HepG2 (cell line): ENCODE measurements around the gene NSD1. TPM values are rescaled to one million over a fixed set of nuclear protein-coding genes. Genes with fewer than 3 reads are reported as not detected.

Experiments
- ATF7-NPFF ChIP-seq: sonication (generic); formaldehyde crosslinking; IDR thresholded peaks from 2 replicates; pipeline ENCODE4 v1.8.1; 2023; ENCODE audit warnings: mild to moderate bottlenecking, low read depth, missing genetic modification reagents, moderate library complexity
- IRF2 ChIP-seq: IDR thresholded peaks from 2 replicates; pipeline ENCODE4 v1.6.1; 2018; ENCODE audit warnings: missing genetic modification reagents, missing compliant biosample characterization
- RFXAP ChIP-seq: sonication (generic); formaldehyde crosslinking; IDR thresholded peaks from 2 replicates; pipeline ENCODE4 v1.4.0; 2020; ENCODE audit warnings: missing genetic modification reagents, borderline replicate concordance
- TBX3 ChIP-seq: fragments of 450-650 bp; IDR thresholded peaks from 2 replicates; pipeline ENCODE4 v1.6.1; 2017; ENCODE audit warnings: antibody characterized with exemption, mild to moderate bottlenecking, inconsistent platforms, borderline replicate concordance
- TCF7 ChIP-seq: sonication (generic); IDR thresholded peaks from 2 replicates; pipeline ENCODE4 v1.6.1; 2016; ENCODE audit warnings: antibody characterized with exemption, low read depth
- ZFP1 ChIP-seq: IDR thresholded peaks from 2 replicates; pipeline ENCODE4 v1.6.1; 2016
- ZNF317 ChIP-seq: sonication (generic); formaldehyde crosslinking; IDR thresholded peaks from 2 replicates; pipeline ENCODE4 v1.5.0; 2020; ENCODE audit warnings: mild to moderate bottlenecking, missing genetic modification reagents
- polyA plus RNA-seq, 8 experiments: library from polyadenylated mRNA; depleted of rRNA in 3 of 8; stranded (reverse) in 7 of 8; unstranded in 1 of 8; fragments of >200 nt; fragmentation: Illumina TruSeq in 4 of 8; extraction: Trizol in 4 of 8; gene quantifications; 2 replicates each; pipeline versions ENCODE4 v1.2.1 to v1.2.3, GENCODE V29; 2011 to 2016; ENCODE audit warnings: low read depth in 4 of 8, missing spikeins in 1 of 8, mixed read lengths in 1 of 8; ENCODE audit not compliant: insufficient read depth in 1 of 8
- total RNA-seq, 5 experiments: library from RNA; depleted of rRNA; stranded (reverse); fragments of >200 nt; fragmentation: Illumina TruSeq; extraction: Trizol; gene quantifications; 2 replicates each; pipeline ENCODE4 v1.2.3, GENCODE V29; 2016; ENCODE audit warnings: low read depth in 1 of 5
- TF ChIP-seq, protein P1 (sequence below), 2 experiments: sonication (generic) in 1 of 2; formaldehyde crosslinking in 1 of 2; IDR thresholded peaks; 2 replicates each; pipeline versions ENCODE4 v1.6.1 to v1.9.0; 2014 to 2022; ENCODE audit warnings: antibody characterized with exemption in 1 of 2, borderline replicate concordance in 1 of 2, inconsistent platforms in 1 of 2, low read depth in 1 of 2, missing genetic modification reagents in 1 of 2
- TF ChIP-seq, protein P2 (sequence below): sonication (generic); formaldehyde crosslinking; IDR thresholded peaks from 2 replicates; pipeline ENCODE4 v1.5.1; 2020; ENCODE audit warnings: mild to moderate bottlenecking, missing genetic modification reagents
- TF ChIP-seq, protein P3 (sequence below): sonication (generic); formaldehyde crosslinking; IDR thresholded peaks from 2 replicates; pipeline ENCODE4 v1.4.0; 2020; ENCODE audit warnings: missing genetic modification reagents, borderline replicate concordance

Gene NSD1
- total and polyA plus RNA-seq, 2 of the 13 experiments (the other 11 are each of a cell fraction or from before 2014, with no cell fraction given), result 0.01 to 0.09 TPM

DNA sequence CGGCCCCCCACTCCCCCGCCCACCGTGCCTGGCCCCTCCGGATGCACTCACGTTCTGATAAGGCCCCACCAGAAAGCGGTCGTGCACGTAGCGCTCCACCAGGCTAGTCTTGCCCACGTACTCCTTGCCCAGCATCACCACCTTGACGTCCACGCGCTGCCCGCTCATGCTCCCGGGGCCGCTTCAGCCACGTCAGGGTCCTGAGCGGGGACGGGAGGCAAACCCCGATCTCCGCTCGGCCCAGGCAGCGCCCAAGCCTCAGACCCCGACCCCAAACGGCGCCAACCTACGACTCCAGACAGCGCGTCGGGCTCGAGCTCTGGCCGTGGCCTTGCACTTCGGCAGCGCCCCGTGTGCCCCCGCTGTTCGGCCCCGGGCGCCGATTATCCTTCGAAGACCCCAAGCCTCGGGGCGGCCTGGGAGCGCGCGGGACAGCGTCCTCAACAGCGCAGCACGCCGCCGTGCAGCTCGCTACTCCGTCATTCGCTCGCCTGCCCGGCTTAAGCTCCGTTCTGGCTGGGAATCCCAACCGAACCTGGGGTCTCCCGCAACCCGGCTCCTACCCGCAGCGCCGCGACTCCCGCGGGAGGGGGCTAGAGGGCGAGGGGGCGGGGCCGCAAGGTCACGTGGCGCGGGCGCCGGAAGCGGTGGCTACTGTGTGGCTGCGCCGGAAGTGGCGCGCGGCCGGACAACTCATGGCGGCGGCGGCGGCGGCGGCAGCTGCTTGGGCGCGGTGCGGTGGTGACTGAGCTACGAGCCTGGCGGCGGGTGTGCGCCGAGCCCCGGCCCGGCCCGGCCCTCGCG is 169.8 kb downstream of the NSD1 start, which contains the start of the genes PRELID1 and RAB24 (continued):
- TF ChIP-seq, protein P1, sequence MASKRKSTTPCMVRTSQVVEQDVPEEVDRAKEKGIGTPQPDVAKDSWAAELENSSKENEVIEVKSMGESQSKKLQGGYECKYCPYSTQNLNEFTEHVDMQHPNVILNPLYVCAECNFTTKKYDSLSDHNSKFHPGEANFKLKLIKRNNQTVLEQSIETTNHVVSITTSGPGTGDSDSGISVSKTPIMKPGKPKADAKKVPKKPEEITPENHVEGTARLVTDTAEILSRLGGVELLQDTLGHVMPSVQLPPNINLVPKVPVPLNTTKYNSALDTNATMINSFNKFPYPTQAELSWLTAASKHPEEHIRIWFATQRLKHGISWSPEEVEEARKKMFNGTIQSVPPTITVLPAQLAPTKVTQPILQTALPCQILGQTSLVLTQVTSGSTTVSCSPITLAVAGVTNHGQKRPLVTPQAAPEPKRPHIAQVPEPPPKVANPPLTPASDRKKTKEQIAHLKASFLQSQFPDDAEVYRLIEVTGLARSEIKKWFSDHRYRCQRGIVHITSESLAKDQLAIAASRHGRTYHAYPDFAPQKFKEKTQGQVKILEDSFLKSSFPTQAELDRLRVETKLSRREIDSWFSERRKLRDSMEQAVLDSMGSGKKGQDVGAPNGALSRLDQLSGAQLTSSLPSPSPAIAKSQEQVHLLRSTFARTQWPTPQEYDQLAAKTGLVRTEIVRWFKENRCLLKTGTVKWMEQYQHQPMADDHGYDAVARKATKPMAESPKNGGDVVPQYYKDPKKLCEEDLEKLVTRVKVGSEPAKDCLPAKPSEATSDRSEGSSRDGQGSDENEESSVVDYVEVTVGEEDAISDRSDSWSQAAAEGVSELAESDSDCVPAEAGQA (IDR thresholded peaks at IDR 0.05; ENCODE audit: low read depth), result peak; percentile 66; the same call in 1 of the 2 replicates
- TF ChIP-seq, protein P1 (CRISPR knock-in tag; IDR thresholded peaks at IDR 0.05; ENCODE audit: borderline replicate concordance), result peak; percentile 73; the same call in 1 of the 2 replicates
- TF ChIP-seq TBX3, result 0 out of 2 replicates have a peak, but pooled peaks have one; percentile 19
- peak; percentile 79 for TF ChIP-seq ZNF317 (CRISPR knock-in tag)
- no peak for TF ChIP-seq ZFP1 (CRISPR knock-in tag)
- no peak for TF ChIP-seq TCF7
- TF ChIP-seq, protein P2, sequence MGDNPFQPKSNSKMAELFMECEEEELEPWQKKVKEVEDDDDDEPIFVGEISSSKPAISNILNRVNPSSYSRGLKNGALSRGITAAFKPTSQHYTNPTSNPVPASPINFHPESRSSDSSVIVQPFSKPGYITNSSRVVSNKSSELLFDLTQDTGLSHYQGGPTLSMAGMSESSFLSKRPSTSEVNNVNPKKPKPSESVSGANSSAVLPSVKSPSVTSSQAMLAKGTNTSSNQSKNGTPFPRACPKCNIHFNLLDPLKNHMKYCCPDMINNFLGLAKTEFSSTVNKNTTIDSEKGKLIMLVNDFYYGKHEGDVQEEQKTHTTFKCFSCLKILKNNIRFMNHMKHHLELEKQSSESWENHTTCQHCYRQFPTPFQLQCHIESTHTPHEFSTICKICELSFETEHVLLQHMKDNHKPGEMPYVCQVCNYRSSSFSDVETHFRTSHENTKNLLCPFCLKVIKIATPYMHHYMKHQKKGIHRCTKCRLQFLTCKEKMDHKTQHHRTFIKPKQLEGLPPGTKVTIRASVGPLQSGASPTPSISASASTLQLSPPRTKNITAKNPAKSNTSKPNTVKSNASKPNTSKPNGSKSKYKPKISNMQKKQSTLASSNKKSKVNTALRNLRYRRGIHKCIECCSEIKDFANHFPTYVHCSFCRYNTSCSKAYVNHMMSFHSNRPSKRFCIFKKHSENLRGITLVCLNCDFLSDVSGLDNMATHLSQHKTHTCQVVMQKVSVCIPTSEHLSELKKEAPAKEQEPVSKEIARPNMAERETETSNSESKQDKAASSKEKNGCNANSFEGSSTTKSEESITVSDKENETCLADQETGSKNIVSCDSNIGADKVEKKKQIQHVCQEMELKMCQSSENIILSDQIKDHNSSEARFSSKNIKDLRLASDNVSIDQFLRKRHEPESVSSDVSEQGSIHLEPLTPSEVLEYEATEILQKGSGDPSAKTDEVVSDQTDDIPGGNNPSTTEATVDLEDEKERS (CRISPR knock-in tag), result peak; percentile 92
- TF ChIP-seq, protein P3, sequence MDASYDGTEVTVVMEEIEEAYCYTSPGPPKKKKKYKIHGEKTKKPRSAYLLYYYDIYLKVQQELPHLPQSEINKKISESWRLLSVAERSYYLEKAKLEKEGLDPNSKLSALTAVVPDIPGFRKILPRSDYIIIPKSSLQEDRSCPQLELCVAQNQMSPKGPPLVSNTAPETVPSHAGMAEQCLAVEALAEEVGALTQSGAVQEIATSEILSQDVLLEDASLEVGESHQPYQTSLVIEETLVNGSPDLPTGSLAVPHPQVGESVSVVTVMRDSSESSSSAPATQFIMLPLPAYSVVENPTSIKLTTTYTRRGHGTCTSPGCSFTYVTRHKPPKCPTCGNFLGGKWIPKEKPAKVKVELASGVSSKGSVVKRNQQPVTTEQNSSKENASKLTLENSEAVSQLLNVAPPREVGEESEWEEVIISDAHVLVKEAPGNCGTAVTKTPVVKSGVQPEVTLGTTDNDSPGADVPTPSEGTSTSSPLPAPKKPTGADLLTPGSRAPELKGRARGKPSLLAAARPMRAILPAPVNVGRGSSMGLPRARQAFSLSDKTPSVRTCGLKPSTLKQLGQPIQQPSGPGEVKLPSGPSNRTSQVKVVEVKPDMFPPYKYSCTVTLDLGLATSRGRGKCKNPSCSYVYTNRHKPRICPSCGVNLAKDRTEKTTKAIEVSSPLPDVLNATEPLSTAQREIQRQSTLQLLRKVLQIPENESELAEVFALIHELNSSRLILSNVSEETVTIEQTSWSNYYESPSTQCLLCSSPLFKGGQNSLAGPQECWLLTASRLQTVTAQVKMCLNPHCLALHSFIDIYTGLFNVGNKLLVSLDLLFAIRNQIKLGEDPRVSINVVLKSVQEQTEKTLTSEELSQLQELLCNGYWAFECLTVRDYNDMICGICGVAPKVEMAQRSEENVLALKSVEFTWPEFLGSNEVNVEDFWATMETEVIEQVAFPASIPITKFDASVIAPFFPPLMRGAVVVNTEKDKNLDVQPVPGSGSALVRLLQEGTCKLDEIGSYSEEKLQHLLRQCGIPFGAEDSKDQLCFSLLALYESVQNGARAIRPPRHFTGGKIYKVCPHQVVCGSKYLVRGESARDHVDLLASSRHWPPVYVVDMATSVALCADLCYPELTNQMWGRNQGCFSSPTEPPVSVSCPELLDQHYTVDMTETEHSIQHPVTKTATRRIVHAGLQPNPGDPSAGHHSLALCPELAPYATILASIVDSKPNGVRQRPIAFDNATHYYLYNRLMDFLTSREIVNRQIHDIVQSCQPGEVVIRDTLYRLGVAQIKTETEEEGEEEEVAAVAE (CRISPR knock-in tag), result 0 out of 2 replicates have a peak, but pooled peaks have one; percentile 38
- peak; percentile 76; the same call in 1 of the 2 replicates for TF ChIP-seq IRF2 (CRISPR knock-in tag)
- peak; percentile 72; the same call in 1 of the 2 replicates for TF ChIP-seq RFXAP (CRISPR knock-in tag)
- TF ChIP-seq ATF7-NPFF (CRISPR knock-in tag), result peak; percentile 85; the same call in 1 of the 2 replicates
